CD4-positive, alpha-beta T cell (primary cell): ENCODE measurements around the gene MAMLD1. TPM values are rescaled to one million over a fixed set of nuclear protein-coding genes. Genes with fewer than 3 reads are reported as not detected.

Experiments used
- ATAC-seq: fragments of 200-7000 bp; cut with Tn5 transposase; one replicate; pipeline ENCODE4 v1.10.0; 2022; ENCODE audit warnings: mild to moderate bottlenecking; ENCODE audit not compliant: poor library complexity
- CTCF ChIA-PET: fragments of 350-600 bp; sonication (Branson Sonifier 250); formaldehyde crosslinking; loops from one replicate; lab custom pipeline; 2021; ENCODE audit warnings: antibody characterized with exemption, inconsistent platforms; lab: Charles Lee
- POLR2A ChIA-PET: fragments of 350-600 bp; sonication (Branson Sonifier 250); formaldehyde crosslinking; loops from one replicate; lab custom pipeline; 2021; ENCODE audit warnings: antibody characterized with exemption, inconsistent platforms; lab: Charles Lee
- DNase-seq, 14 experiments: peaks; one replicate each; pipeline ENCODE4 v3.0.0-alpha.2; 2013 to 2020; ENCODE audit warnings: mixed read lengths in 2 of 14
- H3K27ac ChIP-seq, 2 donors: one replicate each; pipeline versions ENCODE4 v1.5.1 to v1.7.0; 2013; ENCODE audit warnings: low read length in 2 of 2, low read depth in 1 of 2, mild to moderate bottlenecking in 1 of 2
- H3K27me3 ChIP-seq, 2 experiments: 1 replicate in 1 of 2; 2 replicates in 1 of 2; pipeline versions ENCODE4 v1.6.1 to v1.7.0; 2013; ENCODE audit warnings: low read length in 2 of 2, control low read depth in 1 of 2, mild to moderate bottlenecking in 1 of 2, moderate library complexity in 1 of 2; ENCODE audit not compliant: insufficient read depth in 2 of 2, control insufficient read depth in 1 of 2
- H3K36me3 ChIP-seq: one replicate; pipeline ENCODE4 v1.6.1; 2013; ENCODE audit warnings: low read length, control low read depth; ENCODE audit not compliant: insufficient read depth
- H3K4me1 ChIP-seq: one replicate; pipeline ENCODE4 v1.6.1; 2013; ENCODE audit warnings: low read length, control low read depth; ENCODE audit not compliant: insufficient read depth
- H3K4me3 ChIP-seq: one replicate; pipeline ENCODE4 v1.5.1; 2013; ENCODE audit warnings: mild to moderate bottlenecking, low read length, moderate library complexity
- H3K9me3 ChIP-seq, 2 experiments: 1 replicate in 1 of 2; 2 replicates in 1 of 2; pipeline versions ENCODE4 v1.6.1 to v1.7.0; 2013; ENCODE audit warnings: low read length in 2 of 2, mild to moderate bottlenecking in 2 of 2, control low read depth in 1 of 2, moderate library complexity in 1 of 2; ENCODE audit not compliant: control insufficient read depth in 1 of 2, insufficient read depth in 1 of 2
- H3K27ac Mint-ChIP-seq: one replicate; pipeline ENCODE4 v1.8.0; 2020; ENCODE audit warnings: mixed read lengths
- H3K27me3 Mint-ChIP-seq: one replicate; pipeline ENCODE4 v1.8.0; 2021; ENCODE audit warnings: mixed read lengths
- H3K36me3 Mint-ChIP-seq: one replicate; pipeline ENCODE4 v1.8.0; 2021; ENCODE audit warnings: low read depth, mixed read lengths
- H3K4me1 Mint-ChIP-seq: one replicate; pipeline ENCODE4 v1.8.0; 2021; ENCODE audit warnings: low read depth, mixed read lengths
- H3K4me3 Mint-ChIP-seq: one replicate; pipeline ENCODE4 v1.8.0; 2020; ENCODE audit warnings: mild to moderate bottlenecking, mixed read lengths
- H3K9me3 Mint-ChIP-seq: one replicate; pipeline ENCODE4 v1.8.0; 2020; ENCODE audit warnings: mixed read lengths
- CTCF ChIP-seq: fragments of 200-600 bp; IDR thresholded peaks from one replicate; pipeline ENCODE4 v1.8.0; 2022; ENCODE audit warnings: antibody characterized with exemption, mild to moderate bottlenecking
- intact Hi-C, 2 experiments: fragments of 100-400 bp; cut with DNase I in 1 of 2; cut with micrococcal nuclease in 1 of 2; formaldehyde crosslinking; loops; one replicate each; pipeline versions ENCODE4 v1.15.1 to v1.9.0; 2023 to 2025; cut with DNase I, micrococcal nuclease
- total RNA-seq, 174 experiments: library from RNA in 2 of 174; stranded (reverse) in 2 of 174; gene quantifications; one replicate each; pipeline ENCODE4 v1.2.3 and lab custom pipeline; 2021 to 2026

The MAMLD1 gene
- total RNA-seq, 2 experiments from 2014 or later, result 0.45 to 0.96 TPM

- Histone ChIP-seq H3K9me3 (no peaks in the 10 kb centered on the region), H3K27me3 (no peaks in the 10 kb centered on the region), H3K27ac (no peak overlapping the region), H3K4me1 (peaks cover 3% of the 10 kb centered on the region), H3K36me3 (no peaks in the 10 kb centered on the region), H3K4me3 (no peak overlapping the region)
- Mint-ChIP-seq H3K36me3 (no peaks in the 10 kb centered on the region), H3K4me1 (peaks cover 12% of the 10 kb centered on the region), H3K27me3 (no peaks in the 10 kb centered on the region), H3K9me3 (no peaks in the 10 kb centered on the region), H3K27ac (no peak overlapping the region), H3K4me3 (no peak overlapping the region)
- ChIA-PET POLR2A (no interaction called here), CTCF (no interaction called here)
- no peak for DNase-seq
- ATAC-seq, result no peak
- TF ChIP-seq CTCF, result no peak
- intact Hi-C loops, result no loop called here
These were observed 33.2 kb upstream of the MAMLD1 start for GRCh38 chrX:150329868-150330267.

- ChIA-PET POLR2A (no interaction called here), CTCF (no interaction called here)
- no peak overlapping the region for H3K27ac Mint-ChIP-seq
- no peaks in the 10 kb centered on the region for H3K36me3 ChIP-seq
- no peak overlapping the region for H3K4me3 ChIP-seq
- H3K9me3 Mint-ChIP-seq, result no peaks in the 10 kb centered on the region
- H3K27ac ChIP-seq, result no peak overlapping the region
- ATAC-seq, result no peak
- H3K4me3 Mint-ChIP-seq, result no peak overlapping the region
- no peaks in the 10 kb centered on the region for H3K9me3 ChIP-seq
- H3K27me3 ChIP-seq, result no peaks in the 10 kb centered on the region
- H3K36me3 Mint-ChIP-seq, result no peaks in the 10 kb centered on the region
- H3K27me3 Mint-ChIP-seq, result no peaks in the 10 kb centered on the region
- H3K4me1 ChIP-seq, result peaks cover 3% of the 10 kb centered on the region
- DNase-seq, result no peak
- intact Hi-C loops, result no loop called here
- H3K4me1 Mint-ChIP-seq, result peaks cover 12% of the 10 kb centered on the region
- TF ChIP-seq CTCF, result no peak
These were observed 31.1 kb upstream of the MAMLD1 start for GRCh38 chrX:150332023-150332422.

DNA sequence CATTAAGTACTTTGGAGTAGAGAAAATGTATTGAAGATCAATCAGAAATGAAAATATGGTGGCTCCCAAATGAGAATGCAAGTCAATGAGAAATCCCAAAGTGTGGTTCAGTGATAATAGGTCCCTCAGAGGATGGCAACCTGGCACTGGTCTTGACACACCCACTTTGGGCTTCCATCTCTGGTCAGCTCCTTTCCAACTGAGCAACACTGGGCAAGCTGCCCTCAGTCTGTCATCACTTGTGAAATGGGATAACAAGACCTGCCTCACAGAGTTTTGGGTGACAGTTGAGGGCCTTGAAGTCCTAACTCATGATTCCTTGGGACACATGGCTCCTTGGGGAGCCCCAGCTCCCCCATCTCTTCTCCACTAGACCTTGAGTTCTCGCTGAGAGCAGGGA, 29.0 kb upstream of the MAMLD1 start:
- DNase-seq, result no peak
- TF ChIP-seq CTCF, result no peak
- Mint-ChIP-seq H3K4me3 (no peak overlapping the region), H3K27ac (no peak overlapping the region), H3K9me3 (no peaks in the 10 kb centered on the region), H3K36me3 (no peaks in the 10 kb centered on the region), H3K4me1 (peaks cover 12% of the 10 kb centered on the region), H3K27me3 (no peaks in the 10 kb centered on the region)
- no peaks in the 10 kb centered on the region for H3K27me3 ChIP-seq
- ChIA-PET POLR2A (no interaction called here), CTCF (no interaction called here)
- peaks cover 3% of the 10 kb centered on the region for H3K4me1 ChIP-seq
- H3K9me3 ChIP-seq, result no peaks in the 10 kb centered on the region
- H3K4me3 ChIP-seq, result no peak overlapping the region
- ATAC-seq, result no peak
- no peaks in the 10 kb centered on the region for H3K36me3 ChIP-seq
- H3K27ac ChIP-seq, result no peak overlapping the region
- intact Hi-C loops, result no loop called here
